Neuronal stem cell (in vitro differentiated cells): ENCODE data around the gene RUNDC1.

Experiments used
- DNase-seq: peaks from one replicate; pipeline ENCODE4 v3.0.0-alpha.2; 2013; ENCODE audit warnings: low spot score
- H2AFZ ChIP-seq: one replicate; pipeline ENCODE4 v1.6.1; 2013; ENCODE audit warnings: mild to moderate bottlenecking, low read length, inconsistent platforms
- H2AK5ac ChIP-seq: 2 replicates; pipeline ENCODE4 v1.6.1; 2013; ENCODE audit warnings: low read depth, mild to moderate bottlenecking, inconsistent platforms, low read length, moderate library complexity, mixed read lengths
- H2BK120ac ChIP-seq: 2 replicates; pipeline ENCODE4 v1.6.1; 2013; ENCODE audit warnings: low read depth, mild to moderate bottlenecking, inconsistent platforms, low read length, moderate library complexity, mixed read lengths
- H2BK12ac ChIP-seq: one replicate; pipeline ENCODE4 v1.6.1; 2013; ENCODE audit warnings: low read length, inconsistent platforms
- H2BK15ac ChIP-seq: 2 replicates; pipeline ENCODE4 v1.6.1; 2013; ENCODE audit warnings: mild to moderate bottlenecking, low read length, inconsistent platforms, mixed read lengths
- H2BK5ac ChIP-seq: one replicate; pipeline ENCODE4 v1.6.1; 2013; ENCODE audit warnings: inconsistent platforms, mild to moderate bottlenecking, low read length, moderate library complexity
- H3K14ac ChIP-seq: one replicate; pipeline ENCODE4 v1.6.1; 2013; ENCODE audit warnings: low read length, inconsistent platforms
- H3K18ac ChIP-seq: 2 replicates; pipeline ENCODE4 v1.6.1; 2013; ENCODE audit warnings: low read length, inconsistent platforms
- H3K23ac ChIP-seq: 2 replicates; pipeline ENCODE4 v1.6.1; 2013; ENCODE audit warnings: low read depth, mild to moderate bottlenecking, mixed read lengths, low read length, inconsistent platforms; ENCODE audit not compliant: poor library complexity
- H3K27ac ChIP-seq: replicated peaks from 3 replicates; pipeline ENCODE4 v1.5.1; 2013; ENCODE audit warnings: low read length, inconsistent platforms
- H3K27me3 ChIP-seq, 3 experiments: 2 replicates each; pipeline ENCODE4 v1.6.1; 2013; ENCODE audit warnings: low read length in 3 of 3, mild to moderate bottlenecking in 2 of 3, inconsistent platforms in 1 of 3, low read depth in 1 of 3, mixed read lengths in 1 of 3, moderate library complexity in 1 of 3; ENCODE audit not compliant: control insufficient read depth in 3 of 3, insufficient read depth in 3 of 3
- H3K36me3 ChIP-seq, 2 donors: replicated peaks in 1 of 2; 2 replicates each; pipeline ENCODE4 v1.6.1; 2013; ENCODE audit warnings: low read length in 2 of 2; ENCODE audit not compliant: control insufficient read depth in 2 of 2, insufficient read depth in 2 of 2
- H3K4ac ChIP-seq: 2 replicates; pipeline ENCODE4 v1.6.1; 2013; ENCODE audit warnings: inconsistent platforms, mild to moderate bottlenecking, low read length, moderate library complexity
- H3K4me1 ChIP-seq, 2 donors: 1 replicate in 1 of 2; 2 replicates in 1 of 2; pipeline ENCODE4 v1.6.1; 2013; ENCODE audit warnings: low read length in 2 of 2, low read depth in 1 of 2; ENCODE audit not compliant: control insufficient read depth in 2 of 2, insufficient read depth in 1 of 2
- H3K4me2 ChIP-seq: one replicate; pipeline ENCODE4 v1.6.1; 2013; ENCODE audit warnings: mild to moderate bottlenecking, low read length, inconsistent platforms; ENCODE audit not compliant: insufficient read depth, poor library complexity, severe bottlenecking
- H3K4me3 ChIP-seq, 2 donors: 2 replicates each; pipeline ENCODE4 v1.5.1; 2013; ENCODE audit warnings: low read length in 2 of 2, mild to moderate bottlenecking in 2 of 2, inconsistent platforms in 1 of 2, moderate library complexity in 1 of 2
- H3K79me1 ChIP-seq: one replicate; pipeline ENCODE4 v1.6.1; 2013; ENCODE audit warnings: low read depth, mild to moderate bottlenecking, inconsistent platforms, low read length, moderate library complexity
- H3K9ac ChIP-seq: one replicate; pipeline ENCODE4 v1.6.1; 2013; ENCODE audit warnings: mild to moderate bottlenecking, low read depth, low read length, inconsistent platforms; ENCODE audit not compliant: poor library complexity
- H3K9me3 ChIP-seq, 2 donors: replicated peaks in 1 of 2; 2 replicates each; pipeline versions ENCODE3 to v1.6.1; 2013; ENCODE audit warnings: low read length in 2 of 2, mild to moderate bottlenecking in 2 of 2, inconsistent platforms in 1 of 2, low read depth in 1 of 2, mixed read lengths in 1 of 2, moderate library complexity in 1 of 2; ENCODE audit not compliant: control insufficient read depth in 2 of 2, insufficient read depth in 1 of 2
- H4K8ac ChIP-seq: one replicate; pipeline ENCODE4 v1.6.1; 2013; ENCODE audit warnings: low read depth, mild to moderate bottlenecking, inconsistent platforms, low read length, moderate library complexity
- H4K91ac ChIP-seq: one replicate; pipeline ENCODE4 v1.6.1; 2013; ENCODE audit warnings: low read length, low read depth, mild to moderate bottlenecking, inconsistent platforms; ENCODE audit not compliant: poor library complexity
- WGBS, 2 donors: extraction: QIAGEN DNeasy Blood & Tissue Kit; methylation state at CpG; one replicate each; pipeline ENCODE4 v1.1.7; 2013; ENCODE audit warnings: missing lambda C conversion rate in 2 of 2, mixed read lengths in 1 of 2; ENCODE audit not compliant: insufficient read length in 2 of 2, insufficient replicate concordance in 1 of 2; ENCODE audit errors: extremely low coverage in 2 of 2; 5-methylcytosine and 5-hydroxymethylcytosine counted together

RUNDC1 gene

GRCh38 chr17:43020789-43021740, 40.7 kb downstream of the RUNDC1 start:
- peaks cover 17 to 48% of the 10 kb centered on the region in 2 donors for H3K4me1 ChIP-seq
- no peak overlapping the region for H3K4ac ChIP-seq
- peak overlapping the region; percentile 25 for H3K18ac ChIP-seq
- H3K27ac ChIP-seq: no peak overlapping the region
- peak overlapping the region; percentile 98 for H2AFZ ChIP-seq
- H2BK15ac ChIP-seq: peak overlapping the region; percentile 2
- H3K4me2 ChIP-seq: peak overlapping the region; percentile 83
- no peak overlapping the region for H4K91ac ChIP-seq
- peak; percentile 39 for DNase-seq
- H3K9me3 ChIP-seq: no peaks in the 10 kb centered on the region
- no peaks in the 10 kb centered on the region for H3K27me3 ChIP-seq
- no peak overlapping the region for H2BK120ac ChIP-seq
- peak overlapping the region; percentile 87 for H3K23ac ChIP-seq
- peak overlapping the region; percentile 89 to 97 for H3K4me3 ChIP-seq
- peaks cover 7 to 8% of the 10 kb centered on the region in 2 donors for H3K36me3 ChIP-seq
- H4K8ac ChIP-seq: no peak overlapping the region
- WGBS, 2 donors: no CpG with 5 or more reads among the region's 40 CpGs
- H3K9ac ChIP-seq: peak overlapping the region; percentile 97
- peak overlapping the region; percentile 28 for H2BK12ac ChIP-seq
- peak overlapping the region; percentile 85 for H2BK5ac ChIP-seq
- H2AK5ac ChIP-seq: peak overlapping the region; percentile 20
- H3K79me1 ChIP-seq: peaks cover 11% of the 10 kb centered on the region
- peak overlapping the region; percentile 40 for H3K14ac ChIP-seq

- Histone ChIP-seq H2BK5ac (peak within 1 kb of the TSS; percentile 85), H3K4me1 (peaks cover 18 to 45% of the 10 kb centered on the region in 2 donors), H3K18ac (peak within 1 kb of the TSS; percentile 25), H3K79me1 (peaks cover 11% of the 10 kb centered on the region), H3K27ac (peak within 1 kb of the TSS; percentile 57), H4K91ac (no peak within 1 kb of the TSS), H3K36me3 (peaks cover 0 to 3% of the 10 kb centered on the region in 2 donors), H2BK15ac (peak within 1 kb of the TSS; percentile 2), H3K14ac (peak within 1 kb of the TSS; percentile 95), H3K4ac (no peak within 1 kb of the TSS), H2AFZ (peak within 1 kb of the TSS; percentile 98), H3K4me2 (peak within 1 kb of the TSS; percentile 83), H3K4me3 (peak within 1 kb of the TSS; percentile 89 to 97), H2BK120ac (no peak within 1 kb of the TSS), H2AK5ac (peak within 1 kb of the TSS; percentile 20), H4K8ac (no peak within 1 kb of the TSS), H3K9me3 (no peaks in the 10 kb centered on the region), H2BK12ac (peak within 1 kb of the TSS; percentile 1), H3K27me3 (no peaks in the 10 kb centered on the region), H3K9ac (peak within 1 kb of the TSS; percentile 97), H3K23ac (peak within 1 kb of the TSS; percentile 87)
- no CpG with 5 or more reads among the region's 80 CpGs for WGBS, 2 donors
- DNase-seq: peak; percentile 71
These were observed 41.6 kb downstream of the RUNDC1 start, which contains the start of gene VAT1 for GRCh38 chr17:43021741-43022512. TSS of gene VAT1 (minus strand) at chr17:43022385. CDS start at chr17:43022322, 63 bp downstream.

- H3K4me1 ChIP-seq: peaks cover 18 to 32% of the 10 kb centered on the region in 2 donors
- H3K4ac ChIP-seq: peak within 1 kb of the TSS; percentile 58
- H4K91ac ChIP-seq: no peak within 1 kb of the TSS
- H3K14ac ChIP-seq: peak within 1 kb of the TSS; percentile 97
- H3K4me2 ChIP-seq: peak within 1 kb of the TSS; percentile 99
- peak within 1 kb of the TSS; percentile 73 to 93 for H3K4me3 ChIP-seq
- H3K9ac ChIP-seq: peak within 1 kb of the TSS; percentile 96
- H2AK5ac ChIP-seq: peak within 1 kb of the TSS; percentile 95
- H2BK120ac ChIP-seq: no peak within 1 kb of the TSS
- H2BK15ac ChIP-seq: peak within 1 kb of the TSS; percentile 100
- H3K27me3 ChIP-seq: no peaks in the 10 kb centered on the region
- DNase-seq: peak; percentile 97
- H2BK12ac ChIP-seq: peak within 1 kb of the TSS; percentile 93
- H3K27ac ChIP-seq: peak within 1 kb of the TSS; percentile 96
- H3K79me1 ChIP-seq: peaks cover 4% of the 10 kb centered on the region
- WGBS, 2 donors: no CpG with 5 or more reads among the region's 61 CpGs
- peaks cover 0 to 1% of the 10 kb centered on the region in 2 donors for H3K9me3 ChIP-seq
- H3K18ac ChIP-seq: peak within 1 kb of the TSS; percentile 99
- peak within 1 kb of the TSS; percentile 96 for H2BK5ac ChIP-seq
- no peak within 1 kb of the TSS for H4K8ac ChIP-seq
- H3K23ac ChIP-seq: peak within 1 kb of the TSS; percentile 78
- H2AFZ ChIP-seq: peak within 1 kb of the TSS; percentile 92
- H3K36me3 ChIP-seq: peaks cover 0 to 12% of the 10 kb centered on the region in 2 donors
These were observed 44.3 kb downstream of the RUNDC1 start, which contains the start of gene RND2 for GRCh38 chr17:43024407-43025289. TSS of gene RND2 (plus strand) at chr17:43025231. CDS start at chr17:43025348, 117 bp downstream.
